ENCODE measurements around the gene FAM217A. TPM values are rescaled to one million over a fixed set of nuclear protein-coding genes. Genes with fewer than 3 reads are reported as not detected.

Gene FAM217A
- total and polyA plus RNA-seq, 10 of the 15 experiments (the other 5 are each of a cell fraction or from before 2014, with no cell fraction given) = 0.09 to 0.11 TPM; not detected in 8

DNA sequence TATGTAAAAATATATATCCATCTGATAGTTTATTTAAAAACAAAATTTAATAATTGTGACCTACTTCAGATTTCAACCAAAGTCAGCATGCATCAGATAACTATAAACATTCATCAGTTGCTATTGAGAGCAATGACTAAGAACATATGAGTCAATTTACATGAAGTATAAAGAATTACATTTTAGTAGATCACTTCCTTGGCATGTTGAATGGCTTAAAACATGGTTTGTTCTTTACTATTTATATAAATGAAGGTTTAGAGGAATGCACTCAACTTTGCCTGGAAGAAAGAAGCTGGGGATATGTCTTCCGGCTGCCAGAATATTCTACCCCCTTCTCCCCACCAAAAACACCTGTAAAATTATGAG is 6.4 kb upstream of the FAM217A start:
- Histone ChIP-seq H3K4me3 (no peak overlapping the region), H3K9me3 (replicated peaks; ENCODE audit: control insufficient read depth, insufficient read depth, low read length) (no peaks in the 10 kb centered on the region), H3K4me1 (ENCODE audit: control insufficient read depth, insufficient read depth, low read length) (no peaks in the 10 kb centered on the region), H4K20me1 (ENCODE audit: control insufficient read depth, insufficient read depth) (no peaks in the 10 kb centered on the region), H3K79me2 (ENCODE audit: control insufficient read depth, insufficient read depth, low read length) (no peaks in the 10 kb centered on the region), H3K4me2 (ENCODE audit: control insufficient read depth, insufficient read depth) (no peak overlapping the region), H3K36me3 (ENCODE audit: control insufficient read depth in 2 of 2, insufficient read depth in 2 of 2, low read length in 1 of 2) (no peaks in the 10 kb centered on the region), H2AFZ (ENCODE audit: control insufficient read depth, low read depth, low read length) (no peak overlapping the region), H3K9ac (ENCODE audit: control insufficient read depth, insufficient read depth, low read length) (no peak overlapping the region), H3K27ac (ENCODE audit: control insufficient read depth, insufficient read depth) (no peak overlapping the region), H3K27me3 (replicated peaks in 1 of 2; ENCODE audit: control insufficient read depth in 2 of 2, insufficient read depth in 2 of 2, low read length in 1 of 2) (no peaks in the 10 kb centered on the region)
- CTCF ChIA-PET = no interaction called here
- POLR2A ChIA-PET = no interaction called here
- SMC1A ChIA-PET (ENCODE audit: uncharacterized antibody, unreplicated experiment) = no interaction called here
- no peak for ATAC-seq
- intact Hi-C loops (cut with micrococcal nuclease; ENCODE audit: unreplicated experiment) = no loop called here
- DNase-seq (ENCODE audit: low read depth, low spot score) = no peak
- no peak for TF ChIP-seq ZNF384 (IDR thresholded peaks at IDR 0.05; ENCODE audit: borderline replicate concordance, low read depth, low read length)
- no peak for TF ChIP-seq EED (IDR thresholded peaks at IDR 0.05; ENCODE audit: low read depth)
- TF ChIP-seq SUPT20H (IDR thresholded peaks at IDR 0.05; ENCODE audit: borderline replicate concordance, control insufficient read depth, low read depth, low read length) = no peak
- no peak for TF ChIP-seq MYC (IDR thresholded peaks at IDR 0.05; ENCODE audit: insufficient read depth, insufficient read length, insufficient replicate concordance, low read length, severe bottlenecking)
- no peak for TF ChIP-seq IRF4 (IDR thresholded peaks at IDR 0.05; ENCODE audit: low read depth, low read length)
- no peak for TF ChIP-seq NR2C1 (IDR thresholded peaks at IDR 0.05)
- no peak for TF ChIP-seq CHD2 (IDR thresholded peaks at IDR 0.05; ENCODE audit: borderline replicate concordance, low read depth, low read length)
- 81% methylated on average over 1 of the region's 1 CpG for WGBS (ENCODE audit: insufficient coverage, insufficient replicate concordance, low lambda C conversion rate, missing lambda C conversion rate)
- no TSS peak for BruUV-seq (replicated peaks)
- FAIRE-seq = no peak
- RAD21 ChIA-PET (ENCODE audit: unreplicated experiment) = no interaction called here
- in situ Hi-C loops (cut with MboI) = no loop called here

- CTCF ChIA-PET = no interaction called here
- RAD21 ChIA-PET (ENCODE audit: unreplicated experiment) = no interaction called here
- Histone ChIP-seq H3K4me2 (ENCODE audit: control insufficient read depth, insufficient read depth) (no peak overlapping the region), H3K36me3 (ENCODE audit: control insufficient read depth in 2 of 2, insufficient read depth in 2 of 2, low read length in 1 of 2) (no peaks in the 10 kb centered on the region), H3K27ac (ENCODE audit: control insufficient read depth, insufficient read depth) (no peak overlapping the region), H3K9me3 (replicated peaks; ENCODE audit: control insufficient read depth, insufficient read depth, low read length) (no peaks in the 10 kb centered on the region), H3K79me2 (ENCODE audit: control insufficient read depth, insufficient read depth, low read length) (no peaks in the 10 kb centered on the region), H3K4me3 (no peak overlapping the region), H3K27me3 (replicated peaks in 1 of 2; ENCODE audit: control insufficient read depth in 2 of 2, insufficient read depth in 2 of 2, low read length in 1 of 2) (no peaks in the 10 kb centered on the region), H3K4me1 (ENCODE audit: control insufficient read depth, insufficient read depth, low read length) (no peaks in the 10 kb centered on the region), H3K9ac (ENCODE audit: control insufficient read depth, insufficient read depth, low read length) (no peak overlapping the region), H4K20me1 (ENCODE audit: control insufficient read depth, insufficient read depth) (no peaks in the 10 kb centered on the region), H2AFZ (ENCODE audit: control insufficient read depth, low read depth, low read length) (no peak overlapping the region)
- no TSS peak for BruUV-seq (replicated peaks)
- no peak for ATAC-seq
- 66% methylated on average over 9 of the region's 9 CpGs for WGBS (ENCODE audit: insufficient coverage, insufficient replicate concordance, low lambda C conversion rate, missing lambda C conversion rate)
- POLR2A ChIA-PET = no interaction called here
- intact Hi-C loops (cut with micrococcal nuclease; ENCODE audit: unreplicated experiment) = no loop called here
- in situ Hi-C loops (cut with MboI) = no loop called here
- no peak for FAIRE-seq
- SMC1A ChIA-PET (ENCODE audit: uncharacterized antibody, unreplicated experiment) = no interaction called here
- DNase-seq (ENCODE audit: low read depth, low spot score) = no peak
- TF ChIP-seq CREM (IDR thresholded peaks at IDR 0.05; ENCODE audit: low read depth) = no peak
- no peak for TF ChIP-seq POLR2A (IDR thresholded peaks at IDR 0.05; ENCODE audit: low read depth, low read length)
- no peak for TF ChIP-seq TCF3 (IDR thresholded peaks at IDR 0.05; ENCODE audit: borderline replicate concordance, insufficient read depth, low read depth, low read length)
- no peak for TF ChIP-seq NFIC (IDR thresholded peaks at IDR 0.05; ENCODE audit: low read depth, low read length)
- TF ChIP-seq CBX5 (IDR thresholded peaks at IDR 0.05; ENCODE audit: low read depth) = no peak
- no peak for TF ChIP-seq KDM1A (IDR thresholded peaks at IDR 0.05; ENCODE audit: borderline replicate concordance)
- TF ChIP-seq SMARCA5 (IDR thresholded peaks at IDR 0.05) = no peak
- TF ChIP-seq BACH1 (IDR thresholded peaks at IDR 0.05; ENCODE audit: borderline replicate concordance) = no peak
- no peak for TF ChIP-seq HDAC2 (IDR thresholded peaks at IDR 0.05)
- TF ChIP-seq ZBED1 (IDR thresholded peaks at IDR 0.05; ENCODE audit: borderline replicate concordance) = no peak
- TF ChIP-seq CHD2 (IDR thresholded peaks at IDR 0.05; ENCODE audit: borderline replicate concordance, low read depth, low read length) = no peak
These were observed 5.8 kb upstream of the FAM217A start for GRCh38 chr6:4084444-4085331.

All from GM12878 (cell line).